Smooth muscle cell of trachea (primary cell): ENCODE results near the gene GLT8D1. TPM values are rescaled to one million over a fixed set of nuclear protein-coding genes. Genes with fewer than 3 reads are reported as not detected.

Experiments used
- total RNA-seq: library from RNA; depleted of rRNA; stranded (reverse); fragments of >200 nt; gene quantifications from 2 replicates; pipeline ENCODE4 v1.2.1, GENCODE V29; 2014

GLT8D1 gene, protein sequence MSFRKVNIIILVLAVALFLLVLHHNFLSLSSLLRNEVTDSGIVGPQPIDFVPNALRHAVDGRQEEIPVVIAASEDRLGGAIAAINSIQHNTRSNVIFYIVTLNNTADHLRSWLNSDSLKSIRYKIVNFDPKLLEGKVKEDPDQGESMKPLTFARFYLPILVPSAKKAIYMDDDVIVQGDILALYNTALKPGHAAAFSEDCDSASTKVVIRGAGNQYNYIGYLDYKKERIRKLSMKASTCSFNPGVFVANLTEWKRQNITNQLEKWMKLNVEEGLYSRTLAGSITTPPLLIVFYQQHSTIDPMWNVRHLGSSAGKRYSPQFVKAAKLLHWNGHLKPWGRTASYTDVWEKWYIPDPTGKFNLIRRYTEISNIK
- total RNA-seq = 125 and 126 TPM in 2 replicates

GRCh38 chr3:52705688-52706686, at the start of gene GLT8D1, which contains the start of gene SPCS1:
Gene GLT8D1 (minus strand): TSS chr3:52705791. CDS start chr3:52700460, 5,331 bp downstream.
Gene SPCS1 (plus strand): TSS chr3:52706106. CDS start chr3:52706247, 141 bp downstream.

DNA sequence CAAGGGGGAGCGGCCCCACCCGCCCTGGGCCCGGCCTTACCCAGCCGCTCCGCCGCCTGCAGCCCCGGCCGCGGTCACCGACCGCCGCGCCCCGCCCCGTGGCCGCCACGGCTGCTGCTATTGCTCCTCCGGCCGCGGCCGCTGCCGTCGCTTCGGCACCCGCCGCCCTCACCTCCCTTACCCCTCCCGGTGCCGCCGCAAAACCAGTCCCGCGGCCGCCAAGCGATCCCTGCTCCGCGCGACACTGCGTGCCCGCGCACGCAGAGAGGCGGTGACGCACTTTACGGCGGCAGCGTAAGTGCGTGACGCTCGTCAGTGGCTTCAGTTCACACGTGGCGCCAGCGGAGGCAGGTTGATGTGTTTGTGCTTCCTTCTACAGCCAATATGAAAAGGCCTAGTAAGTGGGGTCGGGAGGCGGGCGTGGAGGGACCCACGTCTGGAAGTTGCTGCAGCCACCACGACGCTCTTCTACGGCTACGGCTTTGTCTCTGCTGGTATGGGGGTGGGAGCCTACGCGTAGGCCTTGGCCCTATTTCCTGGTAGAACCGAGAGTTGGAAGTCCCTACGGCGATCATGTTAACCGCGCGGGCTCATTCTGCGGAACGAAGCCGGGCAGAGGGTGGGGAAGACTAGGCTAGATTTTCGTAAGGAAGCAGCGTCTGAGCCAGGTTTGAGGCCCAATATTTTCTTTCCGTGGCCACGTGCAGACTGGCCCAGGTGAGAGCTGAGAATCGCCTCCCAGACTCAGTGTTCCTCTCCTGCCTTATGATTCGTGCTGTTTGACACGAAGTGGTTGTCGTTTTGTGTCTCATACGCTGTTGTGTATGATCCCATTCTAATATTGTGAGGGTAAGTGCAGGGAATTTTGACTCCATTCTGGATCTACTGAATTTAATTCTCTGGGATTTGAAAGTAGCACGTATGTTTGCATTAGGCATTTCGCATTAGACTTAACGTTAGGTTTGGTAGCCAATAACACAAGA, 19.6 kb downstream of the GLT8D1 start, which contains the start of the genes GNL3 and PBRM1:
Gene GNL3, plus strand, starts transcription at position 324 of the 983 bp plus-strand sequence. Its CDS starts 61 bp downstream, at position 385.
Gene PBRM1, minus strand, starts transcription at position 205 of the 983 bp plus-strand sequence.

Other genes with a start within 250 kb of the GLT8D1 start
- 0.17 and 1.6 TPM in 2 replicates for gene STAB1, start 210.5 kb downstream of the GLT8D1 start, total RNA-seq
- gene NT5DC2, start 171.9 kb downstream of the GLT8D1 start, total RNA-seq = 43.8 and 64.3 TPM in 2 replicates
- 2.6 and 20.4 TPM in 2 replicates for gene UQCC5, start 169.2 kb downstream of the GLT8D1 start, total RNA-seq
- 59.9 and 78.2 TPM in 2 replicates for gene PBRM1, start 19.9 kb downstream of the GLT8D1 start, total RNA-seq
- gene GNL3, start 19.8 kb downstream of the GLT8D1 start, total RNA-seq = 100 and 101 TPM in 2 replicates
- 60.7 and 68.1 TPM in 2 replicates for gene SPCS1, start 315 bp upstream of the GLT8D1 start, total RNA-seq
- 25.2 and 27.3 TPM in 2 replicates for gene NEK4, start 65.1 kb upstream of the GLT8D1 start, total RNA-seq
- not detected in 2 replicates for gene ITIH1, start 71.8 kb upstream of the GLT8D1 start, total RNA-seq
- not detected in 2 replicates for gene ITIH3, start 89.0 kb upstream of the GLT8D1 start, total RNA-seq
- 0.44 and 3.3 TPM in 2 replicates for gene ITIH4, start 124.9 kb upstream of the GLT8D1 start, total RNA-seq
- 0.33 TPM in 1 of 2 replicates, not detected in the other for gene MUSTN1, start 129.2 kb upstream of the GLT8D1 start, total RNA-seq
- gene STIMATE, start 191.8 kb upstream of the GLT8D1 start, total RNA-seq = 9.9 and 19.0 TPM in 2 replicates